HUES64 (cell line): ENCODE results near the gene UBE2Q1.
"Not testable (repeated sequence)": the region's sequence is repeated elsewhere in the genome, so short reads cannot be mapped to it uniquely, and the experiment has no call there.

Source experiments
- H3K27ac ChIP-seq: 2 replicates; pipeline ENCODE4 v1.7.0; 2013; ENCODE audit warnings: low read depth, low read length, inconsistent platforms
- H3K27me3 ChIP-seq: 2 replicates; pipeline ENCODE4 v1.6.1; 2013; ENCODE audit warnings: mild to moderate bottlenecking, low read length; ENCODE audit not compliant: insufficient read depth
- H3K36me3 ChIP-seq: 2 replicates; pipeline ENCODE4 v1.6.1; 2013; ENCODE audit warnings: mild to moderate bottlenecking, low read length; ENCODE audit not compliant: insufficient read depth
- H3K4me1 ChIP-seq: 2 replicates; pipeline ENCODE4 v1.6.1; 2013; ENCODE audit warnings: mild to moderate bottlenecking, low read length, moderate library complexity; ENCODE audit not compliant: insufficient read depth
- H3K4me3 ChIP-seq: 2 replicates; pipeline ENCODE4 v1.5.1; 2013; ENCODE audit warnings: mild to moderate bottlenecking, low read length, moderate library complexity
- H3K9ac ChIP-seq: 2 replicates; pipeline ENCODE4 v1.6.1; 2013; ENCODE audit warnings: mild to moderate bottlenecking, low read depth, low read length
- H3K9me3 ChIP-seq: 2 replicates; pipeline ENCODE4 v1.6.1; 2013; ENCODE audit warnings: low read depth, low read length; ENCODE audit not compliant: insufficient read depth
- WGBS: fragments of 150-250, 120-280 bp; methylation state at CpG from one replicate; pipeline ENCODE4 v1.1.7; 2013; ENCODE audit warnings: missing lambda C conversion rate; 5-methylcytosine and 5-hydroxymethylcytosine counted together

The UBE2Q1 gene

DNA sequence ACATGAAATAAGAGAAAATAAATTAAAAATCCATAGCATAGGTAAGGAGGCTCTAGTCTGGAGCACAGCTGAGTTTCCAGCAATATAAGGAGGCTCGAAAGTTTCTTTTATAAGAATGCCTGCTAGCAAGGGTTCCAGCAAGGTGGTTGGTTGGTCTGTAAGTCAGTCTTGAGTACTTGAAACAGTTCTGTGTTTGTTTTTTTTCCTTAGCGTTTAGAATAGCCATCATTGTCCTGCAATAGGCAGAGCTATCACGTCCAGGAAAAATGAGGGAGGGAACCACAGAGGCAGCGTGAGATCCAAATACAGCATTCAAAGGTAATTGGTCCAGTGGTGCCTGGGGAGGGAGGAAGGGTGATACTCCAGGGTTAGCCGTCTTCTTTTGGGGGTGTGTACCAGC lies 8.4 kb downstream of the UBE2Q1 start:
- H3K9me3 ChIP-seq, result no peaks in the 10 kb centered on the region
- H3K4me3 ChIP-seq, result no peak overlapping the region
- H3K9ac ChIP-seq, result no peak overlapping the region
- H3K4me1 ChIP-seq, result no peaks in the 10 kb centered on the region
- peaks cover 73% of the 10 kb centered on the region for H3K36me3 ChIP-seq
- H3K27ac ChIP-seq, result no peak overlapping the region
- 91% methylated on average over 5 of the region's 5 CpGs for WGBS
- H3K27me3 ChIP-seq, result no peaks in the 10 kb centered on the region

DNA sequence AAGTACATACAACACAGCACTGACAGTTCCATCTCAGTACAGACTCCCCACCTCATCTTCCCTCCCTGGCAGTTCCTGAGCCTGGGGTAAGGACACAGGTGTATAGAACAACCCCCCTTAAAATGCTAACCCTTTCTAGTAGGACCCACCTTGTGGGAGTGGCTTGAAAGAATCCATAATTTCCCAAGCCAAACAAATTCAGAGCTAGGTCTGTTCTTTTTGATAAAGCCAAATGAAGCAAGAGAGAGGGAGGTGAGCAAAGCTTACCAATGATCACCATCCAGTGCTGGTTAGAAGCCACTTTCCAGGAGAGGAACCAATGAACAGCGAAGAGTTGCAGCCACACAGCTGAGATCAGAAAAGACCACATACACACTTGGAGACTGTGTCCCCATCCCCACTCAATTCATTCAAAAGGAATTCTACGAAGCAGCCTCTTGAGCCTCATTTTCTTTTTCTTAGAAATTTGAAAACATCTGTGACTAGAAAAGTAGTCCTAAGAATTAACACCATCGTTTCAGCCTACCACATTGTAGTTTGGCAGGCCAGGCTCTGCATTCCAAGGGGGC lies 9.2 kb downstream of the UBE2Q1 start:
- Histone ChIP-seq H3K9ac (no peak overlapping the region), H3K27ac (no peak overlapping the region), H3K27me3 (no peaks in the 10 kb centered on the region), H3K9me3 (no peaks in the 10 kb centered on the region), H3K4me1 (no peaks in the 10 kb centered on the region), H3K4me3 (no peak overlapping the region), H3K36me3 (peaks cover 65% of the 10 kb centered on the region)
- WGBS, result 90% methylated on average over 3 of the region's 3 CpGs

DNA sequence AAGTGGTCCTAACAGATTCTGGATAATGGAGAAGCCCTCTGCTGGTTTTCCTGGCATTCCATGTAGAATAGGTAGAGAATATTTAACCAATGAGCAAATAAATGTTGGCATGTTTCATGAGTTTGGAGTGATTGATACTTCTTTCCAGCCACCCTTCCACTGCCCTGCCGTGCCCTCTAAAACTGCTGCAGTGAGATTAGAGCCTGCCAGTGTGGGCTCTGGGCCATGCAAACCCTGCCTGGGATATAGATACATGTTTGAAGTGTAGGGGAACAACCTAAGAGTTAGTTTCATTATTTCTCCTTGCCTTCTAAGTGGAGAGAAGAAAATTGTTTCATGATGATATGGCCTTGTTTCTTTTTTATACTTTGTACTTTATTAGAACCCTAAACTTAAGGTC lies 10.4 kb downstream of the UBE2Q1 start:
- no peaks in the 10 kb centered on the region for H3K9me3 ChIP-seq
- H3K4me1 ChIP-seq, result no peaks in the 10 kb centered on the region
- no peak overlapping the region for H3K27ac ChIP-seq
- peaks cover 52% of the 10 kb centered on the region for H3K36me3 ChIP-seq
- no peaks in the 10 kb centered on the region for H3K27me3 ChIP-seq
- WGBS, result 90% methylated on average over 1 of the region's 1 CpG
- H3K9ac ChIP-seq, result no peak overlapping the region
- no peak overlapping the region for H3K4me3 ChIP-seq

GRCh38 chr1:154547105-154547732 lies 11.2 kb downstream of the UBE2Q1 start:
- Histone ChIP-seq H3K9ac (no peak overlapping the region), H3K9me3 (no peaks in the 10 kb centered on the region), H3K4me3 (no peak overlapping the region), H3K27ac (no peak overlapping the region), H3K27me3 (no peaks in the 10 kb centered on the region), H3K36me3 (peaks cover 44% of the 10 kb centered on the region), H3K4me1 (no peaks in the 10 kb centered on the region)
- 86% methylated on average over 11 of the region's 11 CpGs for WGBS

GRCh38 chr1:154546264-154547063 lies 12.0 kb downstream of the UBE2Q1 start:
- Histone ChIP-seq H3K27me3 (no peaks in the 10 kb centered on the region), H3K27ac (no peak overlapping the region), H3K9ac (no peak overlapping the region), H3K4me3 (no peak overlapping the region), H3K9me3 (no peaks in the 10 kb centered on the region), H3K36me3 (peaks cover 37% of the 10 kb centered on the region), H3K4me1 (no peaks in the 10 kb centered on the region)
- WGBS, result 79% methylated on average over 7 of the region's 13 CpGs

DNA sequence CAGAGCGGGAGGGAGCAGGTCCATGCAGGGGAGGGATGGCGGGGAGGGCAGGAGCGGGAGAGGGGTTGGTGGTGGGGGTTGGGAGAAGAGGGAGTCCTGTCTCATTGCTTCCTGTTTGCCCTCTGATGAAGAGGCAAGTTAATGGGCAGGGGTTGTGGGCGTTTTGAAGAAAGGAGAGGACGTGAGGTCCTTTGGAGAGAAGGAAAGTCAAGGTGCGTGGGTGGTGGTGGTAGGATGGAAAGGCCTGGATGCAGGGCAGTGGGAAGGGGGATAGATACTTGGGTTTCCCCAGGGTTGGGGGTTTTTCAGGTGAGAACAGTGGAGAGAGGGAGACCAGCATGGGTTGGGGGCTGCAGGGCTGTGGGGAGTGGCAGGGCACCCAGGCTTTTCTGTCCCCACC lies 17.2 kb downstream of the UBE2Q1 start:
- no peaks in the 10 kb centered on the region for H3K36me3 ChIP-seq
- no peak overlapping the region for H3K27ac ChIP-seq
- no peaks in the 10 kb centered on the region for H3K4me1 ChIP-seq
- no peaks in the 10 kb centered on the region for H3K9me3 ChIP-seq
- no peak overlapping the region for H3K4me3 ChIP-seq
- WGBS, result 55% methylated on average over 6 of the region's 6 CpGs
- H3K27me3 ChIP-seq, result no peaks in the 10 kb centered on the region
- H3K9ac ChIP-seq, result no peak overlapping the region

DNA sequence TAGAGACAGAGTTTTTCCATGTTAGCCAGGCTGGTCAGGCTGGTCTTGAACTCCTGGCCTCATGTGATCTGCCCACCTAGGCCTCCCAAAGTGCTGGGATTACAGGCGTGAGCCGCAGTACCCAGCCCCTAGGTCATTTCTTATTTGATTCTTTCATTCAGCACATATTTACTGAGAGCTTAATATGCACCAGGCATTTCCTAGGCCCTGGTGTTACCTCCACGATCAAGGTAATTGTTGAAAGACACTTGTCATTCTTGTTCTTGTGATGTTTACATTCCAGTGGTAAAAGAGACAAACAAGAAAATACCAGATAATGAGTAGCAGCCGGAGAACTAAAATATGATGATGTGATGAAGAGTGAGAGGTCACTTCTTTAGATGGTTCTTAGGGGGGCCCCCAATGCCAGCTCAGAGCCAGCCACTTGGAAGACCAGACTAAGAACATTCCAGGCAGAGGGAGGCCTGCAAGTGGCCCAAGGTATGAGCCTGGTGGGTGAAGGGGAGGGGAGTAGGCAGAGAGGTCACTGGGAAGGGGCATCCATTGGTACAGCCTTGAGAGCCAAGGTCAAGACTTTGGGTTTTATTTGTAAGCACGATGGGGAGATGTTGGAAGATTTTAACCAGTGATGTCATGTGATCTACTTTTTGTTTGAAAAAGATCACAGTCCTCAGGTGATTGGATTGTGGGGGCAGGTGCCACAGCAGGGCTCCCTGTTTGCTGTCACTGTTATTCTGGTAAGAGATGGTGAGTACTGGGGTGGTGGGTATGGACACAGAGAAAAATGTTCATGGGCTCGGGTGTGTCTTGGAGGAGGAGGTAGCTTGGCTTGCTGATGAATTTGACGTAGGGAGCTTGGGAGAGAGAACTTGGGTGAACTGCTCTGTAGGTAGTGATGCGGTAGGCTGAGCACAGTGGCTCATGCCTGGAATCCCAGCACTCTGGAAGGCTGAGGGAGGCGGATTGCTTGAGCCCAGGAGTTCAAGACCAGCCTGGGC lies 18.7 kb downstream of the UBE2Q1 start:
- WGBS, result 91% methylated on average over 9 of the region's 9 CpGs
- Histone ChIP-seq H3K27ac (no peak overlapping the region), H3K4me1 (no peaks in the 10 kb centered on the region), H3K9me3 (no peaks in the 10 kb centered on the region), H3K4me3 (no peak overlapping the region), H3K36me3 (no peaks in the 10 kb centered on the region), H3K27me3 (no peaks in the 10 kb centered on the region), H3K9ac (no peak overlapping the region)

DNA sequence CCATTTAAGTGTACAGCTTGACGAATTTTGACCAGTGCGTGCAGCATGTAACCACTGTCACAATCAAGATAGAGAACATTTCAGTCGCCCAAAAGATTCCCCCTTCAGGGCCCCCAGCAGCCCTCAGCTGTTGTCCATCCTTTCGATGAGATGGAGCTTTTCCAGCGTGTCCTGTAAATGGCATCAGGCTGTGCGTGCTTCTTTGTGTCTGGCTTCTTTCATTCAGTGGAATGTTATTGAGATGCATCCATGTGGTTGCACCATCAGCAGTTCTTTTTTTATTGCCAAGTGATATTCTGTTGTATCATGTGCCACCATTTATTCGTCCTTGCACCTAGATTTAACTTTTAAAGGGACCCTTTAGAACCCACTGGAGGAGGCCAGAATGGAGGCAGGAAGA lies 21.9 kb downstream of the UBE2Q1 start:
- H3K27ac ChIP-seq, result no peak overlapping the region
- H3K9ac ChIP-seq, result no peak overlapping the region
- H3K4me3 ChIP-seq, result no peak overlapping the region
- H3K9me3 ChIP-seq, result no peaks in the 10 kb centered on the region
- H3K4me1 ChIP-seq, result no peaks in the 10 kb centered on the region
- H3K27me3 ChIP-seq, result no peaks in the 10 kb centered on the region
- 91% methylated on average over 7 of the region's 7 CpGs for WGBS
- H3K36me3 ChIP-seq, result no peaks in the 10 kb centered on the region

DNA sequence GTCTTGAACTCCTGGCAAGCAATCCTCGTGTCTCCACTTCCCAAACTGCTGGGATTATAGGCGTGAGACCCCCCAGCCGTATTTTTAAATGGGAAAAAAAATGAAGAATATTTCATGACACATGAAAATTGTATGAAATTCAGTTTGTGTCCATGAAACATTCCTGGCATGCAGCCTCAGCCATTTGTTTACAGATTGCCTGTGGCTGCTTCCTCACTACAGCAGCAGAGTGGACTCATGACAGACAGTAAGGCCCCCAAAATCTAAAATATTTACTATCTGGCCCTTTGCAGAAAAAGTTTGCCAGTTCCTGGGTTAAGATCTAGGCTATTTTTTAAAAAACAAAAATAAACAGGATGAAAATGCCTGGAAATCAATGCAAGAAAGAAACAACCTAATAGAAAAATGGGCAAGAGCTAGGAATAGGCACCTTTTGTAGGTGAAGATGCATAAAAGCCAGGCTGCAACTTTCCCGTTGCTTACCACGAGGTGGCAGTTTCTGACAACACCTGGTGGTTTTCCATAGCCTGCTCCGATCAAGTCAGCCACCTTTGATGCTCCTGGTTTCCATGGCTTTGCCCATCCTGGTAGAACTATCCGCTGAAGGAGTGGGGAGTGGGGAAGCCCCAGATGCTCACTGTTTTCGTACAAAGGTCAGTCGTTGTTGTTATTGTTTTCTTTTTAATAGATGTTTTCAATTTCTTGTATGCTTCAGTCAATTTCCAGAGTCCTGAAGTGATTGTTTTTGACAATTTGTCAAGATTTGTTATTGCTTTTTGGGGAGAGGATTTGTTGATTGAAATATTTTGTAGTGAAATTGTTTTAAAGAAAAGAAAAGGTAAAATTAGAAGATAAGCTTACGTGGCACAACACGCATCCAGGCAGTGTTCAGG lies 24.3 kb downstream of the UBE2Q1 start:
- H3K4me3 ChIP-seq, result no peak overlapping the region
- H3K9ac ChIP-seq, result no peak overlapping the region
- H3K9me3 ChIP-seq, result no peaks in the 10 kb centered on the region
- no peak overlapping the region for H3K27ac ChIP-seq
- H3K27me3 ChIP-seq, result no peaks in the 10 kb centered on the region
- 50% methylated on average over 11 of the region's 11 CpGs for WGBS
- H3K36me3 ChIP-seq, result no peaks in the 10 kb centered on the region
- H3K4me1 ChIP-seq, result no peaks in the 10 kb centered on the region

DNA sequence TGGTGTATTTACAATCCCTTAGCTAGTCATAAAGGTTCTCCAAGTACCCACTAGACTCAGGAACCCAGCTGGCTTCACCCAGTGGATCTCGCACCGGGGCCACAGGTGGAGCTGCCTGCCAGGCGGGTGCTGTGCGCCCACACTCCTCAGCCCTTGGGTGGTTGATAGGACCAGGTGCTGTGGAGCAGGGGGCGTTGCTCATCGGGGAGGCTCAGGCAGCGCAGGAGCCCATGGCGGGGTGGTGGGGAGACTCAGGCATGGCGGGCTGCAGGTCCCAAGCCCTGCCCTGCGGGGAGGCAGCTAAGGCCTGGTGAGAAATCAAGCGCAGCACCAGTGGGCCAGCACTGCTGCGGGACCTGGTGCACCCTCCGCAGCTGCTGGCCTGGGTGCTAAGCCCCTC lies 26.5 kb downstream of the UBE2Q1 start:
- WGBS, result 96% methylated on average over 13 of the region's 13 CpGs
- not testable (repeated sequence) for H3K4me3 ChIP-seq, H3K9ac ChIP-seq

More for the DNA sequence above, 26.5 kb downstream of the UBE2Q1 start:
- H3K36me3 ChIP-seq, H3K9me3 ChIP-seq, H3K27ac ChIP-seq, H3K4me1 ChIP-seq, H3K27me3 ChIP-seq: not testable (repeated sequence)
